Measurements from ENCODE around the gene ZNF512. TPM values are rescaled to one million over a fixed set of nuclear protein-coding genes. Genes with fewer than 3 reads are reported as not detected.
"Not testable (repeated sequence)": the region's sequence is repeated elsewhere in the genome, so short reads cannot be mapped to it uniquely, and the experiment has no call there.

The ZNF512 gene, protein sequence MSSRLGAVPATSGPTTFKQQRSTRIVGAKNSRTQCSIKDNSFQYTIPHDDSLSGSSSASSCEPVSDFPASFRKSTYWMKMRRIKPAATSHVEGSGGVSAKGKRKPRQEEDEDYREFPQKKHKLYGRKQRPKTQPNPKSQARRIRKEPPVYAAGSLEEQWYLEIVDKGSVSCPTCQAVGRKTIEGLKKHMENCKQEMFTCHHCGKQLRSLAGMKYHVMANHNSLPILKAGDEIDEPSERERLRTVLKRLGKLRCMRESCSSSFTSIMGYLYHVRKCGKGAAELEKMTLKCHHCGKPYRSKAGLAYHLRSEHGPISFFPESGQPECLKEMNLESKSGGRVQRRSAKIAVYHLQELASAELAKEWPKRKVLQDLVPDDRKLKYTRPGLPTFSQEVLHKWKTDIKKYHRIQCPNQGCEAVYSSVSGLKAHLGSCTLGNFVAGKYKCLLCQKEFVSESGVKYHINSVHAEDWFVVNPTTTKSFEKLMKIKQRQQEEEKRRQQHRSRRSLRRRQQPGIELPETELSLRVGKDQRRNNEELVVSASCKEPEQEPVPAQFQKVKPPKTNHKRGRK
- 22.0 and 38.6 TPM in 2 replicates for total RNA-seq
- polyA plus RNA-seq = 20.7 and 35.5 TPM in 2 replicates

- peak within 1 kb of the TSS; percentile 72 for H3K4me3 ChIP-seq
- no peak for TF ChIP-seq CTCF (IDR thresholded peaks at IDR 0.05; ENCODE audit: low read depth, low read length)
- H3K36me3 ChIP-seq = no peaks in the 10 kb centered on the region
- no peaks in the 10 kb centered on the region for H3K27me3 ChIP-seq
- H3K4me1 ChIP-seq (ENCODE audit: low read depth) = peaks cover 3% of the 10 kb centered on the region
- peak; percentile 93 to 97 for DNase-seq (ENCODE audit: low read depth in 1 of 2, low spot score in 1 of 2)
- H3K27ac ChIP-seq = no peak within 1 kb of the TSS
- no peaks in the 10 kb centered on the region for H3K9me3 ChIP-seq (ENCODE audit: low read depth)
Measured at GRCh38 chr2:27582695-27583389, at the start of gene ZNF512. Gene ZNF512, plus strand, starts transcription at chr2:27583042. Its CDS starts 71 bp downstream, at chr2:27583113.

GRCh38 chr2:27537287-27537686 is 45.6 kb upstream of the ZNF512 start:
- Histone ChIP-seq H3K27ac (no peak overlapping the region), H3K4me3 (no peak overlapping the region), H3K9me3 (ENCODE audit: low read depth) (no peaks in the 10 kb centered on the region), H3K4me1 (ENCODE audit: low read depth) (no peaks in the 10 kb centered on the region), H3K36me3 (no peaks in the 10 kb centered on the region), H3K27me3 (no peaks in the 10 kb centered on the region)
- TF ChIP-seq CTCF (IDR thresholded peaks at IDR 0.05; ENCODE audit: low read depth, low read length) = no peak
- DNase-seq (ENCODE audit: low read depth in 1 of 2, low spot score in 1 of 2) = no peak

- H3K4me1 ChIP-seq (ENCODE audit: low read depth); H3K27ac ChIP-seq; H3K9me3 ChIP-seq (ENCODE audit: low read depth); H3K4me3 ChIP-seq; DNase-seq (ENCODE audit: low read depth in 1 of 2, low spot score in 1 of 2); H3K27me3 ChIP-seq; H3K36me3 ChIP-seq: not testable (repeated sequence)
Measured at GRCh38 chr2:27538839-27539450, 43.9 kb upstream of the ZNF512 start.

- not testable (repeated sequence) for H3K4me3 ChIP-seq; H3K4me1 ChIP-seq (ENCODE audit: low read depth); H3K9me3 ChIP-seq (ENCODE audit: low read depth); H3K27me3 ChIP-seq; H3K36me3 ChIP-seq; DNase-seq (ENCODE audit: low read depth in 1 of 2, low spot score in 1 of 2); H3K27ac ChIP-seq
Measured at GRCh38 chr2:27539649-27540048, 43.2 kb upstream of the ZNF512 start.

DNA sequence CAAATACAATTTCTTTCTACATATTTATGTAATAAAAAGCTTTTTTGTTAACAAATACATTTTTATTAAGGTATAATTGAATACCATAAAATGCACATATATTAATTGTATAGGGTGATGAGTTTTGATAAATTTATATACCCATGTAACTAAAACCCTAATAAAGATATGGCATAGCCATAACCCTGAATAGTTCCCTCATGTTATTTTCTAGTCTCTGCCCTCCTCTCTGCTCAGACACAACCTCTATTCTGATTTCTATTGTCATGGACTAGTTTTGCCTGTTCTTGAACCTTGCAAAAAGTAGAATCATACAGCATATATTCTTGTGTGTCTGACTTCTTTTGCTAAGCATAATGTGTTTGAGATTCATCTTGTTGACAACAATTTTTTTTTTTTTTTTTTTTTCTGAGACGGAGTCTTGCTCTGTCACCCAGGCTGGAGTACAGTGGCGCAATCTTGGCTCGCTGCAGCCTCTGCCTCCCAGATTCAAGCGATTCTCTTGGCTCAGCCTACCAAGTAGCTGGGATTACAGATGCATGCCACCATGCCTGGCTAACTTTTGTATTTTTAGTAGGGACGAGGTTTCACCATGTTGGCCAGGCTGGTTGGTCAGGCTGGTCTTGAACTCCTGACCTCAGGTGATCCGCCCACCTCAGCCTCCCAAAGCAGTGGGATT is 38.6 kb upstream of the ZNF512 start:
- no peaks in the 10 kb centered on the region for H3K36me3 ChIP-seq
- TF ChIP-seq CTCF (IDR thresholded peaks at IDR 0.05; ENCODE audit: low read depth, low read length) = no peak
- H3K9me3 ChIP-seq (ENCODE audit: low read depth) = no peaks in the 10 kb centered on the region
- no peak for DNase-seq (ENCODE audit: low read depth in 1 of 2, low spot score in 1 of 2)
- no peak overlapping the region for H3K4me3 ChIP-seq
- H3K4me1 ChIP-seq (ENCODE audit: low read depth) = no peaks in the 10 kb centered on the region
- no peaks in the 10 kb centered on the region for H3K27me3 ChIP-seq
- no peak overlapping the region for H3K27ac ChIP-seq
